A549 (cell line): ENCODE results near the gene STXBP6. TPM values are rescaled to one million over a fixed set of nuclear protein-coding genes. Genes with fewer than 3 reads are reported as not detected.

ENCODE experiments used
- ATAC-seq, 2 experiments: fragments of 200-7000 bp in 1 of 2; fragments of >200 bp in 1 of 2; cut with Nextera tagmentation in 1 of 2; cut with Tn5 transposase in 1 of 2; 3 replicates each; pipeline versions ENCODE4 v1.8.0 to v1.9.1; 2018 to 2020; ENCODE audit warnings: mild to moderate bottlenecking in 1 of 2, moderate library complexity in 1 of 2
- CTCF ChIA-PET: fragments of 300-600 bp; sonication (Branson Sonifier 250); formaldehyde crosslinking; extraction: SDS; loops from one replicate; lab custom pipeline; 2021; ENCODE audit warnings: antibody characterized with exemption, inconsistent platforms; lab: Yijun Ruan, JAX
- POLR2A ChIA-PET: fragments of 350-600 bp; formaldehyde crosslinking; extraction: SDS; loops from one replicate; lab custom pipeline; 2021; ENCODE audit warnings: antibody characterized with exemption, inconsistent platforms; lab: Yijun Ruan, JAX
- DNase-seq, 2 experiments: peaks; one replicate each; pipeline versions ENCODE4 v3.0.0 to v3.0.0-alpha.2; 2011 to 2016; ENCODE audit warnings: low read depth in 1 of 2, low spot score in 1 of 2
- FAIRE-seq: peaks from 2 replicates; lab custom pipeline; 2011; peaks lifted over from hg19 to GRCh38; lab: Jason Lieb, UNC
- H3K27ac ChIP-seq, 2 experiments: fragments of >200 bp; sonication (Bioruptor Twin); formaldehyde crosslinking; 3 replicates each; pipeline ENCODE4 v1.5.1; 2016 to 2017
- H3K4me1 ChIP-seq: fragments of >200 bp; sonication (Bioruptor Twin); formaldehyde crosslinking; 3 replicates; pipeline ENCODE4 v1.6.1; 2016
- H3K4me2 ChIP-seq: fragments of >200 bp; sonication (Bioruptor Twin); formaldehyde crosslinking; 3 replicates; pipeline ENCODE4 v1.6.1; 2016
- H3K4me3 ChIP-seq: fragments of >200 bp; sonication (Bioruptor Twin); formaldehyde crosslinking; 3 replicates; pipeline ENCODE4 v1.5.1; 2016
- H3K9me3 ChIP-seq: fragments of >200 bp; sonication (Bioruptor Twin); formaldehyde crosslinking; 3 replicates; pipeline ENCODE4 v1.6.1; 2016
- EHF ChIP-seq: fragments of 250-450 bp; sonication (Bioruptor Pico); IDR thresholded peaks from 2 replicates; pipeline ENCODE4 v1.5.0; 2020; ENCODE audit warnings: mild to moderate bottlenecking
- EHMT2 ChIP-seq: fragments of 200-600 bp; sonication (generic); IDR thresholded peaks from 2 replicates; pipeline ENCODE4 v1.6.1; 2016; ENCODE audit warnings: antibody characterized with exemption, low read depth, mild to moderate bottlenecking, moderate library complexity
- FOSL2 ChIP-seq, 2 experiments: fragments of 450-650 bp in 1 of 2; fragments of >200 bp in 1 of 2; sonication (Bioruptor Twin) in 1 of 2; formaldehyde crosslinking; IDR thresholded peaks; 2 replicates each; pipeline versions ENCODE4 v1.5.0 to v1.6.1; 2016 to 2020; ENCODE audit warnings: mild to moderate bottlenecking in 1 of 2, moderate library complexity in 1 of 2
- HOXB5 ChIP-seq: fragments of 250-450 bp; sonication (Bioruptor Pico); IDR thresholded peaks from 2 replicates; pipeline ENCODE4 v1.5.0; 2020; ENCODE audit warnings: mild to moderate bottlenecking, moderate library complexity
- JUN ChIP-seq, 2 experiments: fragments of >200 bp; sonication (Bioruptor Twin); formaldehyde crosslinking; IDR thresholded peaks; 2 replicates in 1 of 2; 3 replicates in 1 of 2; pipeline ENCODE4 v1.6.1; 2016 to 2017
- JUNB ChIP-seq: fragments of >200 bp; sonication (Bioruptor Twin); formaldehyde crosslinking; IDR thresholded peaks from 2 replicates; pipeline ENCODE4 v1.6.1; 2016
- KDM5A ChIP-seq: fragments of 200-600 bp; sonication (generic); IDR thresholded peaks from 2 replicates; pipeline ENCODE4 v1.6.1; 2016; ENCODE audit warnings: antibody characterized with exemption, mild to moderate bottlenecking
- MAX ChIP-seq: IDR thresholded peaks from 2 replicates; pipeline ENCODE4 v1.6.1; 2012
- MYC ChIP-seq: IDR thresholded peaks from 2 replicates; pipeline ENCODE4 v1.6.1; 2012; ENCODE audit warnings: mild to moderate bottlenecking, inconsistent platforms, low read length, improper control_type of control experiment, borderline replicate concordance
- POLR2A ChIP-seq: IDR thresholded peaks from 2 replicates; pipeline ENCODE4 v1.6.1; 2012; ENCODE audit warnings: mild to moderate bottlenecking, low read length
- RAD21 ChIP-seq, 2 experiments: fragments of >200 bp in 1 of 2; sonication (Bioruptor Twin) in 1 of 2; formaldehyde crosslinking in 1 of 2; IDR thresholded peaks in 1 of 2; conservative IDR thresholded peaks in 1 of 2; 2 replicates in 1 of 2; 3 replicates in 1 of 2; pipeline ENCODE4 v1.6.1; 2012 to 2018; ENCODE audit warnings: inconsistent platforms in 1 of 2
- SREBF2 ChIP-seq: fragments of 450-650 bp; IDR thresholded peaks from 2 replicates; pipeline ENCODE4 v1.6.1; 2014; ENCODE audit warnings: mild to moderate bottlenecking, moderate library complexity
- TFCP2L1 ChIP-seq: fragments of 250-450 bp; sonication (Bioruptor Pico); IDR thresholded peaks from 2 replicates; pipeline ENCODE4 v1.5.0; 2021; ENCODE audit warnings: mild to moderate bottlenecking
- ZC3H11A ChIP-seq: fragments of 450-650 bp; IDR thresholded peaks from 2 replicates; pipeline ENCODE4 v1.6.1; 2014; ENCODE audit warnings: antibody characterized with exemption, mild to moderate bottlenecking
- WGBS: methylation state at CpG from one replicate; pipeline ENCODE4 v1.1.6; 2017; ENCODE audit errors: missing lambda C conversion rate; 5-methylcytosine and 5-hydroxymethylcytosine counted together
- polyA plus RNA-seq, 4 experiments: library from polyadenylated mRNA; depleted of rRNA in 3 of 4; stranded (reverse); fragments of >200 nt; fragmentation: RNase III in 1 of 4; extraction: RNeasy Plus Mini Kit Qiagen cat#74134 plus additional on column Dnase treatment in 1 of 4; gene quantifications; 2 replicates in 3 of 4; 3 replicates in 1 of 4; pipeline ENCODE4 v1.2.3, GENCODE V29; 2011 to 2017
- TF ChIP-seq, protein P1 (sequence below): fragments of >200 bp; sonication (Bioruptor Twin); formaldehyde crosslinking; IDR thresholded peaks from 3 replicates; pipeline ENCODE4 v1.5.1; 2016
- TF ChIP-seq, protein P2 (sequence below): fragments of 200-600 bp; sonication (generic); IDR thresholded peaks from 2 replicates; pipeline ENCODE4 v1.6.1; 2016; ENCODE audit warnings: antibody characterized with exemption, mild to moderate bottlenecking, moderate library complexity

STXBP6 gene
- polyA plus RNA-seq, 2 of the 4 experiments (the other 2 are of a cell fraction): 1.7 to 6.3 TPM

DNA sequence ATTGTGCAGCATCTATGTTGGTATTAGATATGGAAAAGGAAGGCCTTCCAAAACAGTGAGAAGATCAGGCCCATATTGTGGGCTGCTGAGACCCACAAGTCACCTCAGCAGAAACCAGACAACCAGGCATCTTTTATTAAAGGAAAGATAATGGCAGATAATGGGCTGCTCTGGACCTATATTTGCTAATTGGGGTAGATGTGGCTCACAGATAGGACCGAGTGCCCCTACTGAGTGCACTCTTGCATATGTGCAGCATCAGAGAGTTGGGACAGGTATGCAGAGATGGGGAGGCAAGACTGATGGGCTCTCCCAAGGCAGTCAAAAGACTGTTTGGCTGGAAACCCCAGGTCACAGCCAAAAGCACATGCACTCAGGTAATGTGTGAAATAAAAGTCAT lies 266.2 kb downstream of the STXBP6 start:
- CTCF ChIA-PET: no interaction called here
- DNase-seq (no peak), FAIRE-seq (no peak)

DNA sequence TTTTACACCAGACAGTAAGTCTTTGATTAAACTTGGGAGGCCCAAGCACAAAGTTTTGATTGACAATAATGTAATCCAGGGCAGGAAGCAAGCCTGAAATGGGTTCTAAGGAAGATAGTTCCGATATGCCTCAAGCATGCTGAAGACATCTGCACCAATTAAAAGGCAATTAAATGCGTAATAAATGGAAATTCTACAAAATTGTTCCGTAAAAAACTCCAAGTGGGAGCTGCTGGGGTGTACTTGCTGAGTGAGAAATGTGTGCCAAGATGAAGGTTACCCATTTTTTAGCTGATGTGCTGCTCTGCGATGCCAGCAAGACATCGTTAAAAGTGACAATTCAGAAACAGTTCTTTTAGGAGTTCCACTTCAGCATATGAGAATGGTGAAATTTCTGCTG lies 269.7 kb downstream of the STXBP6 start:
- no peak overlapping the region for H3K4me2 ChIP-seq
- DNase-seq (no peak), FAIRE-seq (no peak), ATAC-seq (no peak)
- H3K4me1 ChIP-seq: no peaks in the 10 kb centered on the region
- ChIA-PET CTCF (no interaction called here), POLR2A (no interaction called here)
- WGBS: 28% methylated on average over 5 of the region's 5 CpGs
- no peak overlapping the region for H3K27ac ChIP-seq
- H3K9me3 ChIP-seq: no peaks in the 10 kb centered on the region; the same call in 2 of the 3 replicates
- no peak overlapping the region for H3K4me3 ChIP-seq
- no peak for TF ChIP-seq POLR2A
- TF ChIP-seq, protein P1, sequence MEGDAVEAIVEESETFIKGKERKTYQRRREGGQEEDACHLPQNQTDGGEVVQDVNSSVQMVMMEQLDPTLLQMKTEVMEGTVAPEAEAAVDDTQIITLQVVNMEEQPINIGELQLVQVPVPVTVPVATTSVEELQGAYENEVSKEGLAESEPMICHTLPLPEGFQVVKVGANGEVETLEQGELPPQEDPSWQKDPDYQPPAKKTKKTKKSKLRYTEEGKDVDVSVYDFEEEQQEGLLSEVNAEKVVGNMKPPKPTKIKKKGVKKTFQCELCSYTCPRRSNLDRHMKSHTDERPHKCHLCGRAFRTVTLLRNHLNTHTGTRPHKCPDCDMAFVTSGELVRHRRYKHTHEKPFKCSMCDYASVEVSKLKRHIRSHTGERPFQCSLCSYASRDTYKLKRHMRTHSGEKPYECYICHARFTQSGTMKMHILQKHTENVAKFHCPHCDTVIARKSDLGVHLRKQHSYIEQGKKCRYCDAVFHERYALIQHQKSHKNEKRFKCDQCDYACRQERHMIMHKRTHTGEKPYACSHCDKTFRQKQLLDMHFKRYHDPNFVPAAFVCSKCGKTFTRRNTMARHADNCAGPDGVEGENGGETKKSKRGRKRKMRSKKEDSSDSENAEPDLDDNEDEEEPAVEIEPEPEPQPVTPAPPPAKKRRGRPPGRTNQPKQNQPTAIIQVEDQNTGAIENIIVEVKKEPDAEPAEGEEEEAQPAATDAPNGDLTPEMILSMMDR: no peak
- no peak for TF ChIP-seq EHF
- no peak for TF ChIP-seq JUNB
- TF ChIP-seq SREBF2: no peak
- no peak for TF ChIP-seq ZC3H11A
- TF ChIP-seq TFCP2L1: no peak
- TF ChIP-seq, protein P2, sequence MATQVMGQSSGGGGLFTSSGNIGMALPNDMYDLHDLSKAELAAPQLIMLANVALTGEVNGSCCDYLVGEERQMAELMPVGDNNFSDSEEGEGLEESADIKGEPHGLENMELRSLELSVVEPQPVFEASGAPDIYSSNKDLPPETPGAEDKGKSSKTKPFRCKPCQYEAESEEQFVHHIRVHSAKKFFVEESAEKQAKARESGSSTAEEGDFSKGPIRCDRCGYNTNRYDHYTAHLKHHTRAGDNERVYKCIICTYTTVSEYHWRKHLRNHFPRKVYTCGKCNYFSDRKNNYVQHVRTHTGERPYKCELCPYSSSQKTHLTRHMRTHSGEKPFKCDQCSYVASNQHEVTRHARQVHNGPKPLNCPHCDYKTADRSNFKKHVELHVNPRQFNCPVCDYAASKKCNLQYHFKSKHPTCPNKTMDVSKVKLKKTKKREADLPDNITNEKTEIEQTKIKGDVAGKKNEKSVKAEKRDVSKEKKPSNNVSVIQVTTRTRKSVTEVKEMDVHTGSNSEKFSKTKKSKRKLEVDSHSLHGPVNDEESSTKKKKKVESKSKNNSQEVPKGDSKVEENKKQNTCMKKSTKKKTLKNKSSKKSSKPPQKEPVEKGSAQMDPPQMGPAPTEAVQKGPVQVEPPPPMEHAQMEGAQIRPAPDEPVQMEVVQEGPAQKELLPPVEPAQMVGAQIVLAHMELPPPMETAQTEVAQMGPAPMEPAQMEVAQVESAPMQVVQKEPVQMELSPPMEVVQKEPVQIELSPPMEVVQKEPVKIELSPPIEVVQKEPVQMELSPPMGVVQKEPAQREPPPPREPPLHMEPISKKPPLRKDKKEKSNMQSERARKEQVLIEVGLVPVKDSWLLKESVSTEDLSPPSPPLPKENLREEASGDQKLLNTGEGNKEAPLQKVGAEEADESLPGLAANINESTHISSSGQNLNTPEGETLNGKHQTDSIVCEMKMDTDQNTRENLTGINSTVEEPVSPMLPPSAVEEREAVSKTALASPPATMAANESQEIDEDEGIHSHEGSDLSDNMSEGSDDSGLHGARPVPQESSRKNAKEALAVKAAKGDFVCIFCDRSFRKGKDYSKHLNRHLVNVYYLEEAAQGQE: no peak
- no peak for TF ChIP-seq MAX
- TF ChIP-seq KDM5A: no peak

More for the DNA sequence above, 266.2 kb downstream of the STXBP6 start:
- TF ChIP-seq FOSL2 (IDR thresholded peaks at IDR 0.05) (no peak), FOSL2 (CRISPR knock-in tag; IDR thresholded peaks at IDR 0.05) (no peak), EHMT2 (no peak), MYC (no peak), JUN (IDR thresholded peaks at IDR 0.05) (no peak), RAD21 (conservative IDR thresholded peaks at IDR 0.05 in 1 of 2, IDR thresholded peaks at IDR 0.05 in 1 of 2) (no peak), HOXB5 (CRISPR knock-in tag) (no peak)
- TF ChIP-seq, protein P2: no peak
- ATAC-seq: no peak
- Histone ChIP-seq H3K27ac (no peak overlapping the region), H3K4me1 (no peaks in the 10 kb centered on the region), H3K4me3 (no peak overlapping the region), H3K4me2 (no peak overlapping the region), H3K9me3 (no peaks in the 10 kb centered on the region; the same call in 2 of the 3 replicates)
- 0% methylated on average over 1 of the region's 1 CpG for whole genome bisulfite sequencing
- POLR2A ChIA-PET: no interaction called here
